LNCaP clone FGC (cell line): ENCODE data around the gene MBNL2.

Source experiments
- DNase-seq: peaks from one replicate; pipeline ENCODE4 v3.0.0-alpha.2; 2011; ENCODE audit warnings: low read depth
- H3K4me3 ChIP-seq: 2 replicates; pipeline ENCODE4 v1.5.1; 2011; ENCODE audit warnings: mild to moderate bottlenecking, low read depth, low read length, control low read depth
- TF ChIP-seq, protein P1 (sequence below): IDR thresholded peaks from 2 replicates; pipeline ENCODE4 v1.5.1; 2012; ENCODE audit warnings: mild to moderate bottlenecking; ENCODE audit not compliant: control insufficient read depth, insufficient read depth; ENCODE audit errors: extremely low read depth

MBNL2 gene

DNA sequence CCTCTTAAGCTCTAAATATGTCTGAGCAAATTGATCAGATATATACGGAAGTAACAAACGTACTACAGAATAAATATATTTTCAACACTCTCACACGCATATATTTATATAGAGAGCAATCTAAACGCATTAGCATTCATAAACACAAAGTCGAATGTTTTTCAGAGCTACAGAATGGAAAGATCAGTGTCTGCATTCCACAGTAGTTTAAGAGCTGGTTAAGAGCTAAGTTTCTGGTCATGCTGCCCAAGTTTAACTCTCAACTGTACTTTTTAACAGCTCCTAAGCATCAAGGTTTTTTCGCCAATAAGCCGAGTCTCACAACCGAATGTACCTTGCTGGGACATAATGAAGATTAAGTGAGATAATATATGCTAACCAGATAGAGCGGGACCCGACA lies 175.1 kb downstream of the MBNL2 start:
- no peak for DNase-seq
- TF ChIP-seq, protein P1, sequence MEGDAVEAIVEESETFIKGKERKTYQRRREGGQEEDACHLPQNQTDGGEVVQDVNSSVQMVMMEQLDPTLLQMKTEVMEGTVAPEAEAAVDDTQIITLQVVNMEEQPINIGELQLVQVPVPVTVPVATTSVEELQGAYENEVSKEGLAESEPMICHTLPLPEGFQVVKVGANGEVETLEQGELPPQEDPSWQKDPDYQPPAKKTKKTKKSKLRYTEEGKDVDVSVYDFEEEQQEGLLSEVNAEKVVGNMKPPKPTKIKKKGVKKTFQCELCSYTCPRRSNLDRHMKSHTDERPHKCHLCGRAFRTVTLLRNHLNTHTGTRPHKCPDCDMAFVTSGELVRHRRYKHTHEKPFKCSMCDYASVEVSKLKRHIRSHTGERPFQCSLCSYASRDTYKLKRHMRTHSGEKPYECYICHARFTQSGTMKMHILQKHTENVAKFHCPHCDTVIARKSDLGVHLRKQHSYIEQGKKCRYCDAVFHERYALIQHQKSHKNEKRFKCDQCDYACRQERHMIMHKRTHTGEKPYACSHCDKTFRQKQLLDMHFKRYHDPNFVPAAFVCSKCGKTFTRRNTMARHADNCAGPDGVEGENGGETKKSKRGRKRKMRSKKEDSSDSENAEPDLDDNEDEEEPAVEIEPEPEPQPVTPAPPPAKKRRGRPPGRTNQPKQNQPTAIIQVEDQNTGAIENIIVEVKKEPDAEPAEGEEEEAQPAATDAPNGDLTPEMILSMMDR = no peak
- no peak overlapping the region for H3K4me3 ChIP-seq

DNA sequence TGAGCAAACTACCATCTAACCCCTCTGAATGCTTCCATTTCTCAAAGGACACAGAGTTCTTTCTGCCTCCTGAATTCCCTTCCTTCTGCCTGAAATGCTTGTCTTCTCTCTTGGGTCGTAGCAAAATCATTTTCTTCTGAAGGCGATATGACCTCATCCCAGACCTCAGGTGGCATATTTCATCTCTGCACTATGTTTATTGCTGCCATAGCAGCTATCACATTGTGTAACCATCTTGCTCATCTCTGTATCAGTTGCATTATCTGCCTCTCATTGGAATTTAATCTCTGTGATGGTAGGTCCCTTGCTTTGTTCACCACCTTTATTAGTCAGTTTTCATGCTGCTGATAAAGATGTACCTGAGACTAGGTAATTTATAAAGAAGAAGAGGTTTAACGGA lies 179.3 kb downstream of the MBNL2 start:
- H3K4me3 ChIP-seq = no peak overlapping the region
- no peak for DNase-seq
- TF ChIP-seq, protein P1 = no peak

DNA sequence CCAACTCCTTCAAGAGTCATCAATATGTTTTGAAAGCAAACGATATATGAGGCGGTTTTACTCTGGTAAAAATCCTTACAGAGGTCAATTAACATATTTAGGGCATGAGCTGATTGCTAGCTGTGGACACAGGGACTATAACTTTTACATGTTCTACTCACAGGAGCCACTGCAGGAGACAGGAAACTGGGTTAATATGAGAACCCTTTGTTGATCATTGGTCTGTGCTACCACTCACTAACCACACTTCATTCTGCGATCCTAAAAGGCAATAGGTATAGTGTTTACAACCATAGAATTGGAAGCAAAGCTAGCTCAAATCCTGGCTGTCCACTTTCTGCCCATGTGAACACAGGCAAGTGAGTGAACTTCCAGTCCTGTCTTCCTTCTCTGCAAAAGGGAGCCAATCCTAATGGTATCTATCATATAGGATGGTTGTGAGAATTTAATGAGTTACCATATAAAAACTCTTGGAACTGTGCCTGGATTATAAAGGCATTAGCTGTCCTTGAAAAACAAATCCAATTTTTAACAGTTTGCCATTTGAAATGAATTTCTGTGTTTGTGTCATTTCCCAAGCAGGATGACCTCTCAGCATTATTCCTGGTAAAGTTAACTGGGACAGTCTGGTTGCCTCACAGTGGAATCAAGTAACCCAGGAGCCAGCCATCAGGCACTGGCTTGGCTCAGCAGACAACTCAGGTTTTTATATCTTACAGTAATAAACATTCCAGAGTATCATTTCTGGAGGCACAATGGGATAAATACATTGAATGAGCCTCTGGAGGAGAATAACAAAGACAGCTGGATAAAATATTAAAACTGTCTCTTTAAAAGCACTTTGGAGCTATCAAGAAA lies 182.0 kb downstream of the MBNL2 start:
- no peak for DNase-seq
- H3K4me3 ChIP-seq = no peak overlapping the region
- TF ChIP-seq, protein P1 = no peak

DNA sequence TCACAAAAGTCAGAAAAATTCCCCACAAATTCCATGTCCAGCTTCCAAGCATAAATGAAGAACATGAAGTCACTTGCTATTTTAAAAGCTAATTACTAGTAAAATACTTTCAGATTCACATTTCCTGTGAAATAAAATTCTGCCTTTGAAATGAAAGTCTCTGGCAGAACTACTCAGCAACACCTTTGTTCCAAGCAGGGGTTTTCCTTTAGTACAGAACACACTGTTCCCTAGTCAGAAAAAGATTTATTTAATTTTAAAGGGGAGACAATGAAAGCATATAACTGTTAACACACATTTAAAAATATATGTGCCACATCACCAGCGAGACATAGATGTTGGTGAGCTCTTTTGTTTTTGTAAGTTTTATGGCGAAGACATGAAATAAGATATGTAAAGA lies 185.4 kb downstream of the MBNL2 start:
- TF ChIP-seq, protein P1 = no peak
- no peak for DNase-seq
- H3K4me3 ChIP-seq = no peak overlapping the region

DNA sequence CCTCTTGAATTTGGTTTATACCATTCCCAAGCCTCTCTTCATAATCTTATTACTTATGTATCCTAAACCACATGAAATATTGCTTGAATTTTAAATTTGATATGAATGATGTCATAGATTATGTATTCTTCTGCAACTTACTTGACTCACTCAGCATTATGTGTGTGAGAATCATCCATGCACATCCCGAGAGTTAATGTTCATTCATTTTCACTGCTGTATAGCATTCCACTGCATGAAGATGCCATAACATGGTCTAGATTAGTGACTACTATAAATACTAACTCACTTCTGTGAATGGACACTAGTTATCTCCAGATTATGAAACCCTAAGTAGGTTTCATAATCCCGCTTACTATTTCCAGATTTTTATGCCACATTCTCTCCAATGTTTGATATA lies 186.8 kb downstream of the MBNL2 start:
- no peak for DNase-seq
- H3K4me3 ChIP-seq = no peak overlapping the region
- TF ChIP-seq, protein P1 = no peak

DNA sequence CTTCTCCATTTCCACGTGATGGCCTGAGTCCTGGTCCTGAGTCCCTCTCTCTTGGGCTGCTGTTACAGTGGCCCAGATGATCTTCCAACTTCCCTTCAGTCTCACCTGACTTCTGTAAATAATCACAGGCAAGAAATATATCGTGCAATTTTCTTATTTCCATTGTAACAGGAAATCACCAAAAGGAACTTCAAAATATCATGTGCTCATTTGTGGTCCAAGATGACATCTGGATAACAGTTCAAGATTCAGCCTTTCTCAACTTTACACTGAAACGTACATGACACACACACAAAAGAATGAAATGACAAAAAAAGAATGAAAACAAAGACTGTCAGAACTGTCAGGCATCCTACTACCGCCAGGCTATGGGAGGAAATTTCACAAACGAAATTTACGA lies 189.9 kb downstream of the MBNL2 start:
- H3K4me3 ChIP-seq = no peak overlapping the region
- no peak for DNase-seq
- TF ChIP-seq, protein P1 = no peak

DNA sequence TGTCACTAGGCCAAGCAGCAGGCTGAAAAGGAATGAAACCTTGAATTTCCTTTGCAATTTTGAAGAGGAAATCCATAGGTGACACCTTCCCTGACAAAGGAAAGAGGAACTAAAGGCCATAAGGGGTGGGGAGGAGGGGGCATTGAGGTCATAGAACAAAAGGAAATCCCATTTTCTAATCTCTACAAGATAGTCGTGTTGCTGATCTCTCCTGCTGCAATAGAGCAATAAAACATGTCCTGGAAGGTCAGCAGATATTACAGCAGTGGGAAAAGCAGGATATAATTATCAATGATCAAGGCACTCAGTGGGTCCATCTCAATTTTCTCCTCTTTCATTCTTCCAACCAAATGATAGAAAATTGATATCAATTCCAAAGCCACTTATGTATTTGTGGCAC lies 191.6 kb downstream of the MBNL2 start:
- H3K4me3 ChIP-seq = no peak overlapping the region
- TF ChIP-seq, protein P1 = no peak
- DNase-seq = no peak
